CD4-positive, alpha-beta T cell treated with Interleukin-4 for 1 hour (primary cell): ENCODE data around the gene VDR.

Experiments used
- DNase-seq, 2 donors: peaks; one replicate each; pipeline ENCODE4 v3.0.0-alpha.2; 2020 to 2022

VDR gene

DNA sequence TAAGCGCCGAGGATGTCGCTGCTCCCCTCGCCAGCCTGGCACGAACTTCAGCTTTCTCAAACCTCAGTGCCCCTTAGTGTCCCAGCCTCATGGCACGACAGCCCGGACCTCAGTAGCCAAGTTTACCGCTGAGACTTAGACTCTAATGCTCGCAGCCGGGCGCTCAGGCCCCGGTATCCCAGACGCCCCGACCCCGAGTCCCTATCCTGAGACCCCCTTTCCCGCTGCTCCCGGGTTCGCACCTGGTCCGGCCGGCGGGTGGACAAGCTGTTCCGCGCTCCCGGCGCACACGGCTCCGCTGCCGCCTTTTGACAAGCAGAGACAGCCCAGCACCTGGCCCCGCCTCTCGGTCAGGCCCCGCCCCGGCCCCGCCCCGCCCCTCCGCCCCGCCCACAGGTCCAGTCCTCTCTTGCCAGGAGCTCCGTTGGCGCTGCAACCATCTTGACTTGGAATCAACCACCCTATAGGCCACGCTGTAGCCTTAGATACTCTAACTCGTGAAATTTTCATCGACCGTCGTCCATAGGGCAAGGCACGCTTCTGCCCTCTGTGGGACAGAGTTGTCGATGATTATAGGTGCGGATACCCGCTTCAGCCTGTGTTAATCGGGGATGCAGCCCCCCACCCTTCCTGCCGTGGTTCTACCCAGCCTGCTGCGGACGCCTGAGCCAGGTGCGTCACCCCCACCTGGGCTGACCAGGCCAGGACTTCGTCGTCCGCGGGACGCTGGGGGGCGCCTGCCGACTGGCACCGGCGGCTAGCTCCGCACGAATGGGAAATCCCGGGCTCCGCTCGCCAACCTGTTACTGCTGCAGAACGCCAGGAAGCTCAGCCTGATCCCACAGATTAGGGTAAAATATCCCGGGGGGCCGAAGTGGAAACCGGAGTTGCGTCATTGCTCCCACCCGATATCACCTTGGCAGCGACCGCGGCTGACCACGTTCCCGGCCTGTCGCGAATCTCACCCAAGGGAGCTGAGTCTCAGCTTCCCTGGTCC lies at the start of gene VDR:
Gene VDR (minus strand): TSS at position 282 of the 997 bp plus-strand sequence. CDS start 25,881 bp downstream, outside the sequence.
- DNase-seq: peak; percentile 83 to 84

GRCh38 chr12:47954058-47954457 lies 49.3 kb upstream of the VDR start:
- no peak for DNase-seq

- no peak for DNase-seq
Measured at GRCh38 chr12:47950856-47951468, 46.2 kb upstream of the VDR start.

DNA sequence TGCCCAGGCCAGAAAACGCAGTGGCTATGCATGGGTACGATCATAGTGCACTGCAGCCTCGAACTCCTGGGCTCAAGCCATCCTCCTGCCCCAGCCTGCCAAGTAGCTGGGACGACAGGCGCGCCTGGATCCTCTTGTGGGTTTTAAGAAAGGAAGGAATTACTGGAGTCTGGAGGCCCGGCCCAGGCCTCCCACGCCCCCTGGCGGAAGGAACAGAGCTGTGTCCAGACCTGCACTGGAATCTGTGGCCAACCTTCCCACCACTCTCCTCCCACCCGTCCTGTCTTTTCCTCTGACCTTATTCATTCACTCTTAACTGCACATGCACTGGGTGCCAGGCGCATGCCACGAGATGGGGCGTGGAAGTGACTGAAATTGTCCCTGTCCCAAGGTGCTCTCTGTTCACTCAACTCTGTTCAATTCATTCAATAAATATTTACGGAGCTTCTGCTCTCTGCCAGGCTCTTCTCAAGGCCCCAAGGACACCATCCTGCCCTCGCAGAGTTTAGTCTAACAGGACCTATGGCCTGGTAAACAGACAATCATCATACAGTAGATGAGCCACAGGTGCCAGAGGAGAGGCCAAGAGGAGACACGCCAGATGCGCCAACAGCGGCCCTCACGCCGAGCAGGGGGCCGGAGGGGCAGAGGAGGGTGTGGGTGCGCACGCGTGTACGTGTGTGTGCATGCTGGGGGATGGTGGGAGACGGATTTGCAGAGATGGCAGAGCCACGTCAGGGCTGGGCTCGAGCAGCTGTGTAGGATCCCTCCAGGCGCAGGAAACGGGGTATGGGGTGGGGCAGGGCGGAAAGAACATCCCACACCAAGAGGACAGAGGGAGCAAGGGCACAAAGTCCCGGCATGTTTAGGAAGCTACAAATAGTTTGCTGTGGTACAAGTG lies 44.9 kb upstream of the VDR start:
- DNase-seq: peak; percentile 36 to 49

GRCh38 chr12:47947341-47947740 lies 42.5 kb upstream of the VDR start:
- no peak for DNase-seq

GRCh38 chr12:47946413-47947323 lies 41.9 kb upstream of the VDR start:
- DNase-seq: peak in 1 of 2 donors; percentile 30

DNA sequence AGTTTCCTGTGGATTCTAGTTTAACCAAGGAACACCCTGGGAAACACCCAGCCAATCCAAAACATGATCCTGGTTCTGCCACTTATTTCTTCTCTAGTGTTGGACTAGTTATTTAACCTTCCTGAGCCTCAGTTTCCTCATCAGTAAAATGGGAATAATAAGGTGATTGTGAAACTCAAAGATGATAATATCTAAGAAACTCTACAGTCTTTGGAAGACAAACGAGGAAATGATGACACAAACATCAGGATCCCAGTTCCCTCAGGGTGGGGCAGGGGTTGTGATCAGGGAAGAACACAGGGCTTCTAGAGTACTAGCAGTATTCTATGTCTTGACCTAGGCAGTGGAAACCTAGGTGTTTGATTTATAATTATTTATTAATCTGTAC lies 40.5 kb upstream of the VDR start:
- DNase-seq: no peak

- DNase-seq: no peak
Measured at GRCh38 chr12:47944685-47945340, 40.0 kb upstream of the VDR start.

- no peak for DNase-seq
Measured at GRCh38 chr12:47943623-47944340, 39.0 kb upstream of the VDR start.

GRCh38 chr12:47942614-47943225 lies 37.9 kb upstream of the VDR start:
- DNase-seq: no peak

- DNase-seq: peak; percentile 45 to 47
Measured at GRCh38 chr12:47941871-47942613, 37.2 kb upstream of the VDR start.

DNA sequence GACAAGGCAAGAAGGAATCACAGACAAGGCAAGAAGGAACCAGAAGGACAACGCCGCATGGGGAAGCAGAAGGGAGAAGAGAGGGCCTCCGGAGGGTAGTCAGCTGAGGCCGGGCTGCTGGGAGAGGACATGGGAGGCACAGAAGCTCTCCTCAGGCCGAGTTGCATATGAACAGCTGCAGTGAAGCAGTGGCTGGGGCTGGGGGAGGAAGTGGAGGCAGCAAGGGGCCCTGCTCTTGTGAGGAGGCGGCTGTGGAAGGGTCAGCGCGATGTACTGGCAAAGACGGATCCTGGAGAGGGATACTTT lies 36.6 kb upstream of the VDR start:
- DNase-seq: no peak

DNA sequence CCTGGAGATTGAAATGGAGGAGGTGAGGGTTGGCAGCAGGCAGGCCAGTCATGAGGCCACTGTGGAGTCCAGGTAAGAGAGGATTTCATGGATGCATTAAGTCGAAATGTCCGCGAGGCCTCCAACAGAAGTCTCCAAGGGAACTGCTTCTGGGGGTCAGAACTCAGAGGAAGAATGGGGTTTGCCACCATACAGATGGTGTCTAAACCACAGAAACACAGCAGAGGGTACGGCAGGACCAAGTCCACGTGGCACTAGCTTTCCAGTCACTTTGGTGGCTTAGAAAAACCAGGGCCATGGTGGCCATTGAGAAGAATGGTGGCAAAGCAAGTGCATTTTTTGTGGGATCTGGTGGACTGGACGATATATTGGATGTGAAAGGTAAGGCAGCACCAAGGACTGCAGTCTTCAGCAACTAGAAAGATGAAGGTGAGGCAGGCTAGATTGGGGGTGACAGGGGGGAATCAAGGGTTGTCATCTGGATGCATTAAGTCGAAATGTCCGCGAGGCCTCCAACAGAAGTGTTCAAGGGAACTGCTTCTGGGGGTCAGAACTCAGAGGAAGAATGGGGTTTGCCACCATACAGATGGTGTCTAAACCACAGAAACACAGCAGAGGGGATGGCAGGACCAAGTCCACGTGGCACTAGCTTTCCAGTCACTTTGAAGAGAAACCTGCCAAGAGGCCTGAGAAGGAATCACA lies 36.1 kb upstream of the VDR start:
- no peak for DNase-seq

DNA sequence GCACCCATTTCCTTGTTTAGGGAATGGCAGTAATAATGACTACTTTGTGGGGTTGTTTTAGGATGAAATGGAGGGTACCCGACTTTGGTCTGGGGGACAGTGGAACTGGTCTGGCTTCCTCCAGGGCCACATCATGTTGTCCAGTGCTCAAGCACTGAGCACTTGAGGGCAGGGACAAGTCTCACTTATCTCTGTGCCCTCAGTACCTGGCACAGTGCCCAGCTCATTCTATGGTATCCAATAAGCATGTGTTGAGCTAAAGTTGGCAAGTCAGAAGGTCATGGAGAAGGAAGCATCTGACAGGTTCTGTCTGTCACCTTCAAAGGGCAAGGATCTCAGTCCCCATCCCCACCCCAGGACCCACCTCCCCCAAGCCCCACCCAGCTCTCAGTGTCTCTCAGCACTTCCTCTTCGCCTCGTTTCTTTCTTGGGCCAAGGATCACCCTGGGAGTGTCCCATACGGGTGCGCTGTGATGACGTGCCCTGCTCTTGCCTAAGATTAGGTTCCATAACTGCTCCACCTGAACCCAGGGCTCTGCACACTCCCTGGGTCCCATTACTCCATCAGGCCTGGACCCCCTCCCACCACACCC lies 34.3 kb upstream of the VDR start:
- DNase-seq: no peak

GRCh38 chr12:47938594-47938993 lies 33.8 kb upstream of the VDR start:
- DNase-seq: no peak

GRCh38 chr12:47938093-47938492 lies 33.3 kb upstream of the VDR start:
- no peak for DNase-seq

DNA sequence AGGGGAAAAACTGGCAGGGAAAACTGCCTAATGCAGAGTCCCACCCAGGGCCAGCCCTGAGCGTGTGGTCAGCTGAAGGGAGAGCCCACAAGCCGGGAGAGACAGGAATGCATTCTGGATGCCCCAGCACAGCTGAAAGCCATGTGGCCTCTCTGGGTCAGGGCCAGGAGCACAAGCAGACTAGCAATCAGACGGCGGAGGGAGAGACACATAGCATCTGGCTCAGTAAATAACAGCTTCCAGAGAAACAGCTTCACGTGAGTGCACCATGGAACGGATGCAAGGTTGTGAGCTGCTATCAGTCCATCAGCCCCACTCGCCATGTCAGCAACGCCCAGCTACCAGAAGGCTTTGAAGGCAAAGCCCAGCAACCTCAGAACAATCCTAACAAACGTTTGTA lies 30.4 kb upstream of the VDR start:
- no peak for DNase-seq

GRCh38 chr12:47931187-47931586 lies 26.4 kb upstream of the VDR start:
- DNase-seq: no peak

- no peak for DNase-seq
Measured at GRCh38 chr12:47930634-47931033, 25.8 kb upstream of the VDR start.
